Fibroblast of skin of left biceps (primary cell): ENCODE measurements around the gene IRAK1.

Source experiments
- DNase-seq, 2 experiments: peaks; one replicate each; pipeline ENCODE4 v3.0.0-alpha.2; 2013; ENCODE audit warnings: low read depth in 2 of 2

Gene IRAK1

DNA sequence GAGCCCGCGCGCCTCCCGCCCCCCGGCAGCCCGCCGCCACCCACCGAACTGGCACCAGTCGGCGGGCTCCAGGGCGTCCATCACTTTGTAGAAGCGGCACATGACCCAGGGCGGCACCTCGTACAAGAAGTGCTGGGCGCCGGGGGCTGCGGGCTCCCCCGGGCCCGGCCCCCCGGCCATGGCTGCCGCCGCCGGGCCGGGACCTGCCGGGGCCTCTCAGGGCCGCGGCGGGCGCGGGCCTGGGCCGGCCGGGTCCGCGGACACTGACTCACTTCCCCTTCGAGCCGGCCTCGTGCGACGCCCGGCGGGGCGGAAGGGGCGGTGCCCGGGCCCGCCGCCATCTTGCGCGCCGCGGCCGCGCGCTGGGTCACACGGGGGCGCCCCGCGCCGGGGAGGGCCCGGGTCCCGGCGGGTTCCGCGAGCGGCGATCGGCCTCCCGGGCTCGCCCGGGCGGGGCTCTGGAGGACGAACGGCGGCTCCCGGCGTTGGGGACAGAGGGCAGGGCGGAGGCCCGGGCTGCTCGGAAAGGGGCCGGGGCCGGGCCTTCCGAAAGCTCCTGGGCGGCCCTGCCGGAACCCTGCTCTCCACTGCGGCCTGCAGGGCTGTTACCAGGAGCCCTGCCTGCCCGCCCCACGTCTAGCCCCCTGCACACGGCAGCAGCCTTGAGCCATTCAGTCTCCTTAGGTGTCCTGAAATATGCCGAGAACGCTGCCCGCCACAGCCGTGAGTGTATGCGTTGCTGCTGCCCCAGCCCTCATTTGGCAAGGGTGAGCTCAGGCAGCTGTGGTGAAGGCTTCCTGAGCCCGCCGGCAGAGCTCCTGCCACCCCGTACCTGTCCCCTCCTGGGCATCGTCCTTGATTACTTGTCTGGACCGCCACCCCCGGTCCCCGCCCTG lies at the start of gene IRAK1:
Gene IRAK1, minus strand, starts transcription at position 270 of the 896 bp plus-strand sequence. Its CDS starts 90 bp downstream, at position 180.
- no peak for DNase-seq

DNA sequence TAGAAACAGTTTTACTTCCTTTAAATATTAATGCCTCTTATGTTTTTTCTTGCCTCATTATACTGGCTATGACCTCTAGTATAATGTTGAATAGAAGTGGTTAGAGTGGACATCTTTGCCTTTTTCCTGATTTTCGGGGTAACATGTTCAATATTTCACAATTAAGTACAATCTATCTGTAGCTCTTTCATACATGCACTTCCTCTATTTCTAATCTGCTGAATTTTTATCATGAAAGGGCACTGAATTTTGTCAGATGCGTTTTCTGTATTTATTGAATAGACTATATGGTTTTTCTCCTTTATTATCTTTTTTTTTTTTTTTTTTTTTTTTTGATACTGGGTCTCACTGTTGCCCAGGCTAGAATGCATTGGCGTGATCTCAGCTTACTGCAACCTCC lies 48.9 kb upstream of the IRAK1 start:
- DNase-seq: no peak

DNA sequence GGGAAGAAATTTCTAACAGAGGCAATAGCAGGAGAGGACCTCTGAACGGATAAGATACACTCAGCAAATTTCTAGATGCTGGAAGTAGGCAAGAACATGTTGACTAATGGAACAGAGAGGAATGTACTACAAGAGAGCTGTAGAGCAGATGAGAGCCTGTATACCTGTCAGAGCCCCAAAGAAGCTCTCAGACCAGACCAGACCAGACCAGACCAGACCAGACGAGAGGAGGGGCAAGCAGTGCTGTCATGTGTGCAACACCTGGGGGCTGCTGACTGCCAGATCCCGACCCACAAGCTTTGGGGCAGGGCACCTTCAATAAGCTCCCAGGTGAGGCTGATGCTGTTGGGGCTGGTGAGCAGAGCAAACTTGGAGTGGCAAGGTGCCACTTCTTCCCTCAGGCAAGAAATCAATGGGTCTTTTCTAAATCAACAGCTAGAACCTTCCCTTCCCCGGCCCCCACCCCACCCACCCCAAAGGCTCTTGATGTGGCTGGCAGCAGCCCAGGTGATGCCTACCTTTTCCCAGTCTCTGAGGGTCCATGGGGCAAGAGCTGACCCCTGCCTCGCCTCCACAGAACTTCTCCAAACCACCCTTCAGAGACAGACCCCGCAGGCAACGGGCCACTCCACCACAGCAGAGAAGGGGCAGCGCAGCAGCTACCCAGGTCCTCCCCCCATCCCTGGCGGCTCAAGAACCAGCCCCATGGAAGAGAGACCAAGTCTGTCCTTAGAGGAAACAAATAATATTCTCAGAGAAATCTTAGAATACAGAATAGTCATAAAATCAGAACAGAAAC lies 45.1 kb upstream of the IRAK1 start:
- no peak for DNase-seq

DNA sequence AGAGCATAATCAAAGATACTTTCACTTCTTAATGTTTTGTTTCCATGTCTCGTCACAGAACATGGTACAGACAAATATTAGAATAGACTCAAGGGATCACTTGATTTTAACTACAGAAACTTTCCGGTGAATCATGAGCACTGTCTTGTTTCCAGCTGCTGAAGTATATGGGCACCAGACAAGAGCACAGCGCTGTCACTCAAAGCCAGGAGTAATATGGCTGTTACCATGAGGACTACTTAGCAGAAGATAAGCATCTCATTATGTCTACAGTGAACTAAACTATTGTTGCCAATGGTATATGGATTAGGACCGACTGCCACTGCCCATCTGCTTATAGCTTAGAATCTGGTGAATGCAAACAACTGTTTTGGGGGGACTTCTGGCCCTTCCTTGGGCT lies 43.5 kb upstream of the IRAK1 start:
- DNase-seq: no peak

DNA sequence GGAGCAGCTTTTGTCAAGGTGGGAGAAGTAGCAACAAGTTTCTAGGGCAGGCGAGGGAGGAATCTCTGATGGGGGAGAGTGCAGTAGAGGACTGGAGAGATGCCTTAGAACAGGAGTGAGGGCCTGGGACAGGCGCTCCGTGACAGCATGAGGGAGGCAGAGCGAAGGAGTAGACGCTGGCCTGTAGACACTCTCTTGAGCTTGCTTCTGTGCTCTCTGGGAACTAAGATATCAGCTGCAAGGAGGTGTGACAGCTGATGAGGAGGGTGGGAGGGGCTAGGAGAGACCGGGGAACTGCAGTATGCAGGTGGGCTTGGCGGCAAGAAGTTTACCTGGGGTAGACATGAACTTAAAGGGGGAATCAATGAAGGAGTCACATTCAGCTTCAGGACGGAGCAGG lies 42.1 kb upstream of the IRAK1 start:
- no peak for DNase-seq

DNA sequence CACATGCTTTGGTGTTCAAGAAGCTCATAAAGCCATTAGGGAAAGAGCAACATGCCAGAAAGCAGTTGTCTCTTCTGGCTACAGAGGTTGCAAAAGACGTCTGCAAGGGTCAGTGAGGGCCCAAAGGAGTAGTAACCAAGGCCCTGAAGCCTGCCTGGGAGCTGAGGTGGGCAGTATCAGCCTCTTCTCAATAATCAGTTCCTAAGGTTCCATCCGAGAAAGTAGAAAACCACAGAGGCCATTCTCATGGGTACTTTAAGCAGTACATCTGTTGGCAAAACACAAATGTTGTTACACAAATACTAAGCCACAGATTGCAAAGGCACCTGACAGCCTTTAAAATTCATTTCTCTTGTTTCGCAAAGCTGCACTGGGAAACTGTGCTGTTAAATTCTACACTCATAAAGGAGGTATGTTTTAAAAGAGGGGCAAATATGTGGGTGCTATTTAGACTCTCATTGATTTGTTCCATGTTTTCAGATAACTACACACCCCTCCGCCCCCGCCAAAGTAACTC lies 40.1 kb upstream of the IRAK1 start:
- no peak for DNase-seq

DNA sequence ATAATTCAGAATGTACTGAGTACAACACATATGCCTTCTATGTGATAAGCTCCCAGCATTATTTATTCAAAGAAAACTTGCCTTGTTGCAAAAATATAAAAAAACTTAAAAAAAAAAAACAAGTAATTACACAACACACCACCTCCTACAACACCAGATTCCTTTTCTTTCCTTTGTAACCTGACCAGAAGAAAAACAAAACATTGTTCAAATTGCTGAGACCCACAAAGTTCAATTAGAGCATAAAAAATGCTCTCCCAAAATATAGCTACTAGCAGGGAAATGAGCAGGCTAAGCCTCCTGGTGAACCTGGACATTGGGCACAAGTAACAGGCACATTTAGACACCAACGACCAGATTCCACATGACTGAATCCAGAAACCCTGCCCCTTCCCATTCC lies 39.5 kb upstream of the IRAK1 start:
- DNase-seq: no peak

DNA sequence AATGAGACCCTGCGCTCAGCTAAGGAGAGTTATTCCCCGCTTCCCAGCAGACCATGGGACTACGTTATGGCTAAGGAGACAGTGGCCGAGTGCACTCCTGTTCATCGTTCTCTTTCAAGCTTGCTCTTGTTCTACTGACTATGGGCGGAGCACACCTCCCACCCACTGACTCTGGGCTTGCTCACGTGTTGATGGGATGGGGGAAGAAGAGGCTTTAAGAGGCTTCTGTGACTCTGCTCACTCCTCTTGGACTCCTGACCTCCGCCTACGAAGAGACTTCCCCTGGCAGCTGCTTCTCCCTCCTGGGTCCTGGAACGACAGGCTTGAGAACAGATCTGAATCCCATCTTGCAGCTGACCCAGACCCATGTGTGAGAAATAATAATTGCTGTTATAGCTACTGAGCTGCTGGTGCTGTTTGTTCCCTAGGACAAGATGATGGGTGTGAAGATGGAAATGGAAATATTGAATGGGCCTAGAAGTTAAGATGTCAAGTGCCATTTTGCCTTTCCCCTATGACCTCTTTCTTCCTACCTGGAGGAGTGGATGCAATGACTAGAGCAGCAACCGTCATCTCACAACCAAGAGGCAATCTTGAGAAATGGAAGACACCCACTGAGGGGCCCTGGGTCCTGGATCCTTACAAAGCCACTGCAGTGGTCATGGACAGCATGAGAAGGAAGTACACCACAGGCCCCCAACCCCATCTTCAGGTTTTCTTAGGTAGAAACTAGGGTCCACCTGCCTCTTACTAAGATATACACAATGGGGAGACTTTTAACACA lies 38.7 kb upstream of the IRAK1 start:
- DNase-seq: no peak

DNA sequence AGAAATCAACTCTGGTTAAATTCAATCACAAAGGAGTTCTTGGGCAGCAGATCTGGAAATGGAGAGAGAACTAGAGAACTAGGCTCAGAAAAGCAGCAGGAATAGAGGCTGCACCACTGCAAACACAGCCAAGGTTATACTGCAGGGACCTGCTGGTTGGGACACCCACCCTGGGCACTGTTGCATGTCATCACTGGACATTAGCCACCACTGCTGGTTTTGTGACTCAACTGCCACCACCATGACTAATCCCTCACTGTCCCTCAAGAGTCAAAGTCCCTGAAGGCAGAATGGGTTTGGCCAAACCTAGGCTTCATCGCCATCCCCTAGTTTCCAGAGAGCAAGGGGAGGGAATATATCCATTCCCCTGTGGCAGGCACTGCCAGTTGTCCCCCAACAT lies 38.1 kb upstream of the IRAK1 start:
- DNase-seq: no peak

DNA sequence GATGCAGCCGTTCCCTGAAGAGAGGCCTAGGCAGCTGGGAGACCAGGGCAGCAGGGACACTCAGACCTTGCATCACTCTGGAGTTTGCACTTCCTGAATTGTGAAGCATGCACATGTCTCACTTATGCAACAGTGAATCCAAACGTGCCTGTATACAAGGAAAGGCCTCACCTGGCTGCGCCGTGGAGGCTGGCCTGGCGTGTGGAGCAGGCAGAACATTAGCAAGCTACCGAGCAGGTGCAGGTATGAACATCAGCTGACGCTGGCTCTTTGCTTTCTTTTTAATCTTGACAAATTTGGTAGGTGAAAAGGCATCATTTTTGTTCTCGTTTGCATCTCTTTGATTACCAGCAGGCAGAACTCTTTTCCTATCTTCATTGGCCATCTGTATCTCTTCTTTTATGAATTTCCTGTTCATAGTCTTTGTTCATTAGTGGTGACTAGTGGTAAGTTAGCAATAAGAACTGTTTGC lies 37.1 kb upstream of the IRAK1 start:
- no peak for DNase-seq

DNA sequence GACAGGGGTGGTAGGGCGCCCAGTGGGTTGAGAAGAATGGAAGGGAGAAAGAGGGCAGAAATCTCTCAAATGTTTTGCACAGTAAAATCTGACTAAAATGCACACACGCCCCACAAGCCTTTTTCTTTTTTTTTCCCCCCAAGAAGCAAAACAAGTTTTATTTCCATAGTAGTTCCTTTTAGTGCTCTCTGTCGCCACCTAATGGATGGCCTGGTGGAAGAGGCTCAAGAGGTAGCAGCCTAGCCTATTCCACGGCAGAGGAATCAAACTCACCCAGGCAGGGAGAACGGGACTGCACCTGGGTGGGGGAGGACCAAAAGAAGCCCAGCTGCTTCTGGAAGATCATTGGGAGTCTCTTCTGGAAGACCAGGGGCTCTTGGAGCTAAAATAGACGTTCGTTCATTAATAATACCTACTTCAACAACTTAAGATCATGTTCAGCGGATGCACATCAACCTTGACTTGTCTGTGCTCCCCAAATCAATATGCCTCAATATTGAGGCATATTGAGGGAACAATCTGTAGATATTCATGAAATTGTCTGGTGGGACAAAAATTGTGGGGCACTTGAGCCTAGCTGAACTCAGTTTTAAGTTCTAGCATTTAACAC lies 31.6 kb upstream of the IRAK1 start:
- no peak for DNase-seq

DNA sequence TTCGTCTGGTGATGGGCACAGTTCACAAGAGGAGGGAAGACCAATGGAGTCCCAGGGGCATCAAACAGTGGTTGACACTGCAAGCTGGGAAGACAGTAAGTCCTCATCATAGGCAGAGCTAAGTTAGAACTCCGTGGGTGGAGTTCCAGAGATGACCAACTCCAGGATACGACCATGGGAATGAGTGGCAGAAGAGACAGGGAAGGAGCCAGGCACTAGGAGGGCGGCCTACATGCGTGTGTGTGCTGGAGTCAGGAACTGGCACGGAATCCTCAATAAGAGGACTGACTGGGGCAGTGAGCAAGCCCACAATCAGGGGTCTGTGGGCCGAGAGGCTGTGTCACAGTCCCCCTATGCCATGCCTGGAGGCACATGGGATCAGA lies 30.4 kb upstream of the IRAK1 start:
- DNase-seq: no peak

DNA sequence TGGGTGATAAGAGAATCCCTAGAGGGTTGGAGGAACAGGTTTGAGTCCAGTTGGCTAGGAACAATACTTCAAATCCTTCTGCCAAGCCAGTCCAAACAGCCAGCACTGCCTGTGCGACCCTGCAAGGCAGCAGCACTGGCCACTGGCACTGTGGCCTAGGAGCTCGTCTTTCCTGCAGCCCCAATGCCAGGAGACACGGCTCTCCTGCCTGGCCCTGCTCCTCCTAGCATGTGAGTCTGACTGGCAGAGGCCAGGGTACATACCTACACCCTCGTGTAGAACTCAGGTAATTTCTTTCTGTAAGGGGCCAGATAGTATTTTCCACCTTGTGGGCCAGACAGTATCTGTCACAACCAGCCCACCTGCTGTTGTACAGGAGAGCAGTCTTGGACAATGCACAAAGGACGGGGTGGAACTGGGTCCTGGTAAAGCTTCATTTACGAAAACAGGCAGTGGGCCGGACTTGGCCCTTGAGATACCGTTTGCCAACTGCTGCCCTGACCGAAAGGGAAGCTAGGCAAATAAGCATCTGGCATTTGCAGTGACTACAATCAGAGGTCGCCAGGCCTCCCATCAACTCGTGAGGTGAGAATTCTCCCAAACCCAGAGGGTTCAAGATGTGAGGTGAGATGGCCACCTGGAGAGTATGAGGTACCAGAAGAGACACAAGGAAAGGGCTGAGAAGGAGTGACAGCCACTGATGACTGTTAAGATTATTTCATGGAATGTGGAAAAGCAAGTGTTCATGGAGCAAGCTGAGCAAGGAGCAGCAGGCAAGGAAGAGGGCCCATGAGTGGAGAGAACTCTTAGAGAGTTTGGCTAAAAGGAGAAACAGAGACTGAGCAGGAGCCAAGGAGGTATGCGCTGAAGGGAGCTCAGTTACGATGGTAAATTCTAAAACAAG lies 29.8 kb upstream of the IRAK1 start:
- no peak for DNase-seq

DNA sequence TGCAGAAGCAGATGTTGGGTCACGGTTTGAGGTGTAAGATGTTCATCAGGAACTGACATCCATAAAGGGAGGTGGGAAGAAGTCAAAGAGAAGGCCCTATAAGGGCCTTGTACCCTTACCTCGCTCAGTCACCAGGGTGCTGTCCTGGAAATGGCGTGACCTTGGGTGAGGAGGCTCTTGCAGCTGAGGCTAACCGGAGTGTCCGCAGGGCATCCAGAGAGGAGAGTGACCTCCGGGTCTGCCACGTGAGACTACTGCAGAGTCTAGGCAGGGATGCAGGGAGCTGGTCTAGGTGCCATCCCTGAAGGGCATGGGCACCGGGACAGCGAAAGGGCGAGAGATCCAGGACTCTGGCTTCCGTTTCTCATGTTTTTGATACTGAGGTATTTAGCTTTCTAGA lies 28.7 kb upstream of the IRAK1 start:
- no peak for DNase-seq

DNA sequence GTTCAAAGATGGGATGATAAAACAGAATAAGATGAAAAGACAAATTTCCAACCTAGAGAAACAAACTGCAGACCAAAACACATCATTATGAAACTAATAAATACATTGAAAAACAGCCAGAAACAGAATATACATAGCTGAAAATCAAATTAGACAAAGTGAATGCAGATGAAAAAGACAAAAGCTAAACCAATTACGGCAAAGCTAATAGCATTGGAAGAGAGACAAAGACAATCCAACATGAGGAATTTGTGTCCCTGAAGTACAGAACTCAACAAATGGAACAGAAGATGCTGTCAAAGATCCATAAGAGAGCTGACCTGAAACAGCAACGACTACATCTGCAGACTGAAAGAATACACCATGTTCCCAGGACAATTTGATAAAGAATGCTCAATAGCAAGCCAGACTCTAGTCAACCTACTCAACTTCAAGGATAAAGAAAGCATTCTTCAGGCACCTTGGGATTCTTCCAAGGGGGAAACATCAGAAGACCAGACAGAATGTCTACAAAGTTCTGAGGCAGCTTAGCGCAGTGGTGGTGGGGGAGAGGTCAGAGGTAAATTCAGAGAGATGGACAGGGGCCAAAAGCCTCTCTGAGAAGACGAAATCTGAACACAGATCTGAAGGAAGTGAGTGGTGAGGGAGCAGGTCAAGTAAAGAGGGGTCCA lies 27.4 kb upstream of the IRAK1 start:
- no peak for DNase-seq

DNA sequence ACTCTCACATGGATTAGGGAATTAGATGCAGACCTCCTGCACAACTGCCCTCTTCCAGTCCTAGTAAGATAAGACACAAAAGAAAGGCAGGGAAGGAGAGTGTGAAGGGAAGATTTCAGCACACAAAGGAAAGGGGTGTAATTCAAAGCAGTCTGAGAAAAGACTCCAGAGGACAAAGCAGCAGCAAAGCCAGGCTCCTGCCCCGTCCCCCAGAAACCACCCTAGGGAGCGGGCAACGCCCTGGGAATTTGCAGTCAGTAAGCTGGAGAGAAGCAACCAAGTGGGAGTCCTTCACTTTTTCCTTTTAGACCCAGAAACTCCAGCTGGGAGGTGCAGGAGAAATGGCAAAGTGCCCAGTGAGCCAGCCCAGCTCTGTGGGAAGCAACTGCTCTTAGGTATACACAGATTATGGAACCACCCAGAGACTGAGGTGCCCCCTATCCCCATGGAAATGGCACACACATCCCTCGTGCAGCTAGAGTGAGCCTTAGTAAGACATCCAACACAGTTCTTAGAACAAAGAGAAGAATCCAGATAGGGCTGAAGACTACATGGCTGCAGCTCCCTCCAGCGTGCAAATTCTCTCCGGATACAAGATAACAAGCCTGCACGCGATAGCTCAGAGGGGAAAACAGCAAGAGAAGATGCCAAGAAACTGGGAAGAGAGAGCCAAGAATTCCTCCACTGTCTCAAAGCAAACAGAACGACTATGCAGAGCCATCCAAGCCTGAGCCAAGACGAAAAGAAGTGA lies 26.5 kb upstream of the IRAK1 start:
- DNase-seq: peak; percentile 51 to 63

DNA sequence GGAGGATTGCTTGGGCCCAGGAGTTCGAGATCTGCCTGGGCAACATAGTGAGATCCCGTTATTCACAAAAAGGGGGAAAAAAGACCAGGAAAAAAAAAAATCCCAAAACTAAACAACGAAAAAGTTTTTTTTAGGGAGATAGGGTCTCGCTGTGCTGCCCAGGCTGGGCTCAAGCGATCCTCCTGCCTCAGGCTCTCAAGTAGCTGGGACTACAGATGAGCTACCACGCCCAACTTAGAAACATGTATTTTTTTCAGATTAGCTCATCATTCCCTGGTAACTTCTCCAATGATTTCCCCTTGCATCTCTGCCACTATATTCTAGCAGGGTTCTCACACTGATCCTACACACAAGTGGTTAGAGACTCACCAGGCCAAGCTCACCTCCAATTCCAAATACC lies 24.4 kb upstream of the IRAK1 start:
- DNase-seq: no peak

DNA sequence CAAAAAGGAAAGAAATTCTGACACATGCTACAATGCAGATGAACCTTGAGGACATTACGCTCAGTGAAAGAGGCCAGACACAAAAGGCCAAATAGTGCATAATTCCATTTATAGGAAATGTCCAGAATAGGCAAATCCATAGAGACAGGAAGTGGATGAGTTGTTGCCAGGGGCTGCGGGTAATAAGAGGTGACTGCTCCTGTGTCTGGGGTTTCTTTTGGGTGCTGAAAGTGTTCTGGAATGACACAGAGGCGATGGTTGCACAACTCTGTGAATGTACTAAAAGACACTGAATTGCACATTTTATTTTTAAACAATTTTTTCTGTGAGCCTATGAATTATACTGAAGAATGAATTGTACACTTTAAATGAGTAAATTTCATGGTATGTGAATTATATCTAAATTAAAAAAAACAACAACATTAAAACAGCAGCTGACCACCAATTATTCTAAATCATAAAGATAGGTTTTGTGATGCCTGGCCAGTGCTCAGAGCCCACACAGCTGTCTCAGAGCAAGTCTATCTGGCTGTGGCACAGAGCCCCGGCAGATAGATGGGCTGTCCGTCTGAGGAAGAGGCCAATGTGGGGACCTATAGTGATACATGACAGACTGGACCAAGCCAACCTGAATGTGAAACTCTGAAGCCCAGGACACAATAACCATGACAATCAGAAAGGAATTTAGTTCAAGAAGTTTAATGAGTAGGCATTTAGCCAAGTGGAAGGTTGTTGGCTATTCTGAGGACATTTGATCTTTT lies 23.5 kb upstream of the IRAK1 start:
- DNase-seq: no peak
